GM18520 (cell line): ENCODE data around the gene LPIN1.
"Not testable (repeated sequence)": the region's sequence is repeated elsewhere in the genome, so short reads cannot be mapped to it uniquely, and the experiment has no call there.

ENCODE experiments used
- ATAC-seq: cut with Tn5 transposase; IDR thresholded peaks from one replicate; pipeline ENCODE4 v1.9.1; 2021; ENCODE audit not compliant: unreplicated experiment

LPIN1 gene

DNA sequence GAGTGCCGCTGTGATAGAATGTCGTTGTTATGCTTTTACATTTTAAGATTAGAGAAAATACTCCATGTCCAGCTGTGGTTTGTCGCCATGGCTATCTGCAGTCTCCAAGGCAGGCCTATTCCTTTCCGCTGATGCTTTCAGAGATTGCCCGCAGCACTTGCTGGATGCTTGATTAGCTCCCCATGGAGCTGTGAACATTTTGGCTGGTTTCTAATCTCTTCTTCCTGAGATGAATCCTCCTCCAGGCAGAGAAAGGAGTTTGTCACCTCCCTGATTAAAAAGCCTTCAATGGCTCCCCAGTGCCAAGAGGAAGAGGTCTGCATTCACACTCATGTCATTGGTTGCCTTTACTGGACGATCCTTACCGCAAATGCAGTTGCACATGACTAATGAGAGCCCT, 32.6 kb upstream of the LPIN1 start:
- ATAC-seq, result no peak

DNA sequence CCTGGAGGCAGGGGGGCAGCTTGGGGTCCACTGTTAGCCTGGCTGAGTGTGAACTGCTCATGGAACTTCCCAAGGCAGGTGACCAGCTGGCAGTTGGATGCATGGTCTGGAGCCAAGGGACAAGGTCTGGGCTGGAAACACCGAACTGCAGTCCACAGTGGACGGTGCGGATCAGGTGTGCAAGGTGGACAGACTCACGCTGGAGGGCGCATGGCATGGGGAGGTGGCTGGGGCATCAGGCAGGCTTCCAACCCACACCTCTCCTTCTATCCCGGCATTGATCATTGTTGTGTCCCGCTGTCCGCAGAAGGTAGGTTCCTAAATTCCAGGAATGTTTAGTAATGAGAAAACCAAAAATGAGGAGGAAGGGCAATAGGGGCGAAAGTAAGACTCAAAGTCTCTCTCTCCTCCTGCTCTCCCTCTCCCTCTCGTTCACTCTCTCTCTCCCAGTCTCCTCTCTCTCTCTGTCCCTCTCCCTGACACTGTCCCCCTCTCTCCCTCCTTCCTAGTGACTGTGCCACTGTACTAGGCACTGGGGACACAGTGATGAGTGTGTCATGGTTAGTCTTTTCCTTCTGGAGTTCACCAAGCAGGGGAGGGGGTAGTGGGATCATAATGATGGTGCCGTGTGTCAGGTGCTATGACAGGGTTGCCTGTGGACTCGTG, 30.3 kb upstream of the LPIN1 start:
- no peak for ATAC-seq

DNA sequence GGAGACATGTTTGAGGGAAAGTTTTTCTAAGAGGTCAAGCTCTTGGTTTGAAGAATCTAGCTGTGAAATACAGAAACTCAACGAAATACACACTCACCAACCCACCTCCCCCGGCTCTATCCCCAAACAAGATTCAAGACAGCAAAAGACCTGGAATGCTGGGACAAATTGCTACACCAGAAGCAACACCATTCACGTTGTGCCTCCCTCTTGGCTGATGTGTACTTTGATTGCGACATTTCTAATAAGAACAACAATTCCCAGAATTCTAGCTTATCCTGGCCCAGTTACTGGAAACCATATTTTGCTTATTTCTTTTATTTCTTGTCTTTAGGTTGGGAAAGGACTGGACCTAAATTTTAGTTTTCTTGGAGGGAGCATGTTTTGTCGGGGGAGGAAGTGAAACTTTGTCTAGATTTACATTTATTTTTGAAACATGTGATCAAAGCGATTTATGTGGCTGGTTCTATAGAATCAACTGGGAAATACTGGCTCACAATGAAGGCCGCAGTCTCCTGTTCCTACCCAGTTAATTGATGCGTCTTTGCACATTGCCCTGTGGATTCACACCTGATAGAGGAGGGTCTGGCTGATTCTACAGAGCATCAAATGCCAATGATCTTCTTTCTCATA, 29.6 kb upstream of the LPIN1 start:
- no peak for ATAC-seq

DNA sequence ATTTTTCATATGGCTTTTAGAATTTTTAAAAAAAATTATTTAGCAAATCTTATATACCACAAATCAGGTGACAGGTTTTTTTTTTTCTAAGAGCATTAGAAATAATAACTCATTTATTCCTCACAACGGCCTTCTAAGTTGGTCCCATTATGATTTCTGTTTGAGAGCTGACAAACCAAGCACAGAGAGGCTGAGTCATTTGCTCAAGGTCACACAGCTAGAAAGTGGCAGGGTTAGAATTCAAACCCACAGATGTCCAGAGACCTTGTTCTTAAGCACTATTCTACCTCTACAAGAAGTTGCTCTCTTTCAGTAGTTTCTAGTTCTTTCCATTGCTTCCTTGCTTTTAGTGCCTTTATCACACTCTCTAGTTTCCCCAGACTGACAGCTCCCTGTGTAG, 28.8 kb upstream of the LPIN1 start:
- ATAC-seq, result no peak

DNA sequence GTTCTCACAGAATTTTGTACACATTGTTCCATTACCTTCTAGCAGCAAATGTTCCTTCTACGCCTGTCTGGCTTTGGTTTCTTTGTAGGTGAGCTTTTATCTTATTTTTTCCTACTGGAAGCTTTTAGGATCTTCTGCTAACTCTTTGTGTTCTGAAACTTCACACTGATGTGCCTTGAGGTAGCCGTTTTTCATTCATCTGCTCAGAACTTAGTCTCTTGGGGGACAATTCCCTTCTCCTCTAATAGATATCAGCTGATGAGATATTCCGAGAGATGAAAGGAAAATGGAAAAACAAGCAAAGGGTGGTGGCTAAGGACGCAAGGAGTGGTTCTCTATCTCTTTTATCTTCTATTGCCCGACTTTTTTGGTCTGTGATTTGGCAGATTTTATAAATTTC, 27.8 kb upstream of the LPIN1 start:
- ATAC-seq, result no peak

DNA sequence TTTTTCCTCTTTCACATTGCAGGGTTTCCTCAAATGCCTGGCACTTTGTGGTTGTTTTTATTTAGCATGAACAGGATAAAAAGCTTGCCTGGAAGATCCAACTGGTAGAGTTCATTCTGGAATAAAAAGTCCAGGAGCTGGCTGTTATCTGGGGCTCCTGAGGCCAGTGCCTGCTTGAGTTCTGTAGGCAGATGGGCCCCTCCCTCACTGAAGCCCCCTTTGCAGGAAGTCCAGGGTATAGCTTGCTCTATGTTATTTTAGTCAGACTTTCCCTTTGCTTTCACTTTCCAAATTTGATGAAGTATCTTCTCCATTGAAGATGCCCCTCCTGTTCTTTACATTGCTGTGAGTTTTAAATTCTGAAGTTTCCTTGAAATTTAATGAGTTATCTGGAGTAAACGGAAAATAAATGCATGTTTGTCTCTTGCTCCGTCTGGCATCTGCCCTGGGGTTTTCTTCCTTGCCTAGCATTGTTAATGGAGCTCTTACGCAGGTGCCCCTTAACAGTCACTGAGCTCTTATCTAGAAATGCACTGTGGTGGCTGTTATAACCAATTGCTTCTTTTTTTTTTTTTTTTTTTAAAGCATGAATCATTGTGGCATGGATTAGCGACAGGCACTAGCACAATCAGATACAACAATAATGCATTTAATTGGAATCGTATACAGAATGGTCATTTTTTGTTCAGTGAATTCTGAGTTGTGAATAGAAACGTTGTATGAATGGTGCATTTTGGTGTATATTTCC, 27.0 kb upstream of the LPIN1 start:
- no peak for ATAC-seq

DNA sequence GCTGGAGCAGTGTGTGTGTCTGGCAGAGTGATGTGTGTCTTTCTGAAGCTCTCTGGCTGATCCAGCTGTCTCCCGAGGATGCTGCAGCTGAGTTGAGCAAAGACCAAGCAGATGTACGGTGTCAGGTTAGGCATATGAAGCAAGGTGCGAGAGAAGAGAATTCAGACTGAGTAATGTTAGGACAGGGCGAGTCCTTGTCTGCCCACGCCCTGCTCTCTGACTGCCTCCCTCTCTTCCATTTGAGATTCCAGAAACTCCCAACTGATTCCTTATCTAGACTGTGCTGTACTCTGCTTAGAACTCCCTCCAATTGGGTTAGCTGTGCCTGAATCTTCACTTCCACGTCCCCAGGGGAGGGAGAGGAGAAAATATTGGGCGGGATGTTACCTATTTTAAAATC, 25.7 kb upstream of the LPIN1 start:
- ATAC-seq, result no peak

DNA sequence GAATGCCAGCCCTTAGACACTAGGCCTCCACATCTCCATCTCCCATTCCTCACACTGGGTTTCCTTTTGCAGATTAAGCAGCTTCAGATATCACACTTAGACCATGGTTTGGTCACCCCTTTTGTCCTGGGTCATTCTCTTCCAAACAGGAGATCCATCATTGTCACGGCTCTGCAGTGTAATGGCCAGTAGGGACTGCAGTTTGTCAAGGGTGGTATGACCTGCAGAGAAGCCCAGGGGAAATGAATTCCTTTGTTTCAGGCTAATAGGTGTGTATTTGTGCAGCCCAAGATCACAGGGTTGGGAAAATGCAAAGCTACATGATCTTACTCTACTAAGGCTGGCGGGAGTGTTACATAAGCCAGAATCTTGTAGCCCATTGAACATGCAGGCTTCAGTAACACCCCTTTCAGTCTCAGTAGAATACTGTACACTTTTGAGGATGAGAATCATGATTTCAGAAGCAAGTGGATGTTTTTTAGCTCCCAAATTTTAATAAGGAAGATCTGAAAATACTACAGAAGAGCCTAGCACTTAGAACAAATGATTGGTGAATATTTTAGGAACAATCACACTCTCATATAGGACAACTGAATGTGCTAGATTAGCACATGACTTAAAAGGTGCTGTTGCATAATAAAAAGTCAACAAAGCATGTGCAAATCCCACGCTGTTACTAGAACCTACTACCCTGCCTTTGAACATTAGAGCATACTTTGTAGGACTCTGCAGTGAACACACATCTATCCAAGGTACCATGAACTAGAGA, 24.0 kb upstream of the LPIN1 start:
- no peak for ATAC-seq

DNA sequence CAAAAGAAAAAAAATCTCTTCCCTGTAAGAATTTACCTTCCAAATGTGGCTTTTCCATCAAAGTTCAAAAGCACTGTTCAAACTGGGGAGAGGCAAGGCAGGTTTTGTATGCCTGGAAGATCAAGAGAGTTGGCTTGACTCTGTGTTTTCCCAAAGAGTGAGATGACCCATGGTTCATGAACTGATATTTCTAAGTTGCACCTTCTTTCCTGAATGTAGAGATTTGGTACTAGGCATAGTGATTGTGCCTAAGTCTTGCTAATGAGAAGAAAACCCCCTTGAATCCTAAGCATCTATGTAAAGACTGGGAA, 23.4 kb upstream of the LPIN1 start:
- ATAC-seq, result no peak

DNA sequence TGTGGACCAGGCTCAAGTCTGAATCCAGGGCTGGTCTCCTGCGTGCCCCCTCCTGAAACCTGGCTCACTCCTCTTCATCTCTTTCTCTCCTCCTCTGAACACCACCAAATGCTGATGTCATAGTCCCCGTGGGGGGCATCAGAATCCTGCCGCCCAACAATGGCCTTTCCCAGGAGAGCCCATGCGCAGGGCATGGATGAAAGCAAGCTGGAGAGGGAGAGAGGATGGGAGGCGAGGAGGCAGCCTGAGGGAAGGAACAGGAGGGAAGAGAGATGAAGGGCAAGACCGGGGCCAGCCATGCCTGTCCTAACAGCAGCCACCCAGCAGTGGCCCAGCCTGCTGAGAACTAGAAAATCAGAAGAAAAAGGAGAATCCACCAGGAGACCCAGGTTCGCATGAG, 22.3 kb upstream of the LPIN1 start:
- ATAC-seq, result no peak

DNA sequence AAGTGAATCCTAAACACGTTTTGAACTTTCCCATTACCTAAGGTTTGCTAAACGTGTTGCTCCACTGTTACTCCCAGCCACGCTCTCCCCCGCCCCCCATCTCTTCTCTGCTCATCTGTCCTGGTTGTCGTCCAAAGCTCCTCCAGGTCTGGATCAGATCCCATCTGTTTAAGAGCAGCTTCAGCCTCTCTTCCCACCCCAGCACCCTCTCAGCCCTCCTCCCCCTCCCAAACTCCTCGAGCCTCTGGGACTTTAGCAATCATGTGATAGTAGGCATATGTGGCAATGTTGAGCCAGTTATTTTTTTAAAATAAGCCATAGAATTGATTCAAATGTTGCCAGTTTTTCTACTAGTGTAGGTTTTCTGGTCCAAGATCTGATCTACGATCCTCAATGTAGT, 20.0 kb upstream of the LPIN1 start:
- no peak for ATAC-seq

DNA sequence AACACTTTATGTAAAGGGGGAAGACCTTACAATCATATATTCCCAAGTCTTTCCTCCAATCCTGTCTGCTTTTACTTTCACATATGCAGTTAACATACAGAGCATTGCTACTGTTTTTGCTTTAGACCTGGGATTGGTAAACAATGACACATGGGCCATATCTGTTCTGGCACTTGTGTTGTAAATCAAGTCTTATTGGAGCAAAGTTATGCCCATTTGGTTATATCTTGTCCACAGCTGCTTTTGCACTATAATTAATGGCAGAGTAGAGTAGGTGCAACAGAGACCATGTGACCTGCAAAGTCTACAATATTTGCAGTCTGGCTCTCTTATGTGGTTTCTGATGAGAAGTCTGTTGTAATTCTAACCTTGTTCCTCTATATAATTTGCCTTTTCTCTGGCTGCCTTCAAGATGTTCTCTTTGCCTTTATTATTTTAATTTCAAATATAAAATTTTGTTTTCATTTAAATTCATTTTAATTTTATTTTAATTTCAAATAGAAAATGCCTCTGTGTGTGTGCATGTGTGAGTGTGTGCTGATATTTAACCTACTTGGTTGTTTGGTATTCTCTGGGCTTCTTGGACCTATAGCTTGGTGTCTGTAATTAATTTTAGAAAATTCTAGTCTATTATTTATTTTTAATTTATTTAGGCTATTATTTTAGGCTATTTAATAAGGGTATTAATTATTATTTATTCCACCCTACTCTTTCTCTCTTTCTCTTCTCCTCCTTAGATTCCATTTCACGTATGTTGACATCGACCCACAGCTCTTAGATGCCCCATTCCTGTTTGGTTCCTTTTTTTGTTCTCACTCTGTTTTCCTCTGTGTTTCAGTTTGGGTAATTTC, 16.8 kb upstream of the LPIN1 start:
- ATAC-seq, result no peak

DNA sequence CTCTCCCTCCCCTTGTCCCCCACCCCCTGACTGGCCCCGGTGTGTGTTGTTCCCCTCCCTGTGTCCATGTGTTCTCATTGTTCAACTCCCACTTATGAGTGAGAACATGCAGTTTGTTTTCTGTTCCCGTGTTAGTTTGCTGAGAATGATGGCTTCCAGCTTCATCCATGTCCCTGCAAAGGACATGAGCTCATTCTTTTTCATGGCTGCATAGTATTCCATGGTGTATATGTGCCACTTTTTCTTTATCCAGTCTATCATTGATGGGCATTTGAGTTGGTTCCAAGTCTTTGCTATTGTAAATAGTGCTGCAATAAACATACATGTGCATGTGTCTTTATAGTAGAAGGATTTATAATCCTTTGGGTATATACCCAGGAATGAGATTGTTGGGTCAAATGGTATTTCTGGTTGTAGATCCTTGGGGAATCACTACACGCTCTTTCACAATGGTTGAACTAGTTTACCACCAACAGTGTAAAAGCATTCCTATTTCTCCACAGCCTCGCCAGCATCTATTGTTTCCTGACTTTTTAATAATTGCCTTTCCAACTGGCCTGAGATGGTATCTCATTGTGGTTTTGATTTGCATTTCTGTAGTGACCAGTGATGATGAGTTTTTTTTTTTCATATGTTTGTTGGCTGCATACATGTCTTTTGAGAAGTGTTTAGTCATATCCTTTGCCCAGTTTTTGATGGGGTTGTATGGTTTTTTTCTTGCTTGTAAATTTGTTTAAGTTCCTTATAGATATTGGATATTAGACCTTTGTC, 15.0 kb upstream of the LPIN1 start:
- ATAC-seq, result not testable (repeated sequence)

DNA sequence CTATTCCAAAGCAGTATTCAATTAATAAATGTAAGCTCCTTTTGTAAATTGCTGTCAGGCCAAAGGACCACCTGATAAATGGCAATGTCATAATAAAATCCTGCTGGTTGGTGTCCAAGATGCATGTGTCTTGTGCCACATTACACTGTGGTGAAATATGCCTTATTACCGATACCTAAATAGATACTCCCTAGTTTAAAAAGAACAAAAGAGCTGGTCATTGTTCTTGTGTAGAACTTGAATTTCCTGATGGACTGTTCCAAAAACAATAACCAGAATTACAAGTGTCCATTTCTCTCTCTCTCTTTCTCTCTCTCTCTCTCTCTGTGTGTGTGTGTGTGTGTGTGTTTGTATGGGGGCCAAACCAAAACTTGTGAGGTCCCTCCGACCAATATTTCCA, 13.8 kb upstream of the LPIN1 start:
- ATAC-seq, result no peak

DNA sequence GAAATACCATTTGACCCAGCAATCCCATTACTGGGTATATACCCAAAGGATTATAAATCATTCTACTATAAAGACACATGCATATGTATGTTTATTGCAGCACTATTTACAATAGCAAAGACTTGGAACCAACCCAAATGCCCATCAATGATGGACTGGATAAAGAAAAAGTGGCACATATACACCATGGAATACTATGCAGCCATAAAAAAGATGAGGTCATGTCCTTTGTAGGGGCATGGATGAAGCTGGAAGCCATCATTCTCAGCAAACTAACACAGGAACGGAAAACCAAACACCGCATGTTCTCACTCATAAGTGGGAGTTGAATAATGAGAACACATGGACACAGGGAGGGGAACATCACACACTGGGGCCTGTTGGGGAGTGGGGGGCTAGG, 8.6 kb upstream of the LPIN1 start:
- ATAC-seq, result not testable (repeated sequence)

DNA sequence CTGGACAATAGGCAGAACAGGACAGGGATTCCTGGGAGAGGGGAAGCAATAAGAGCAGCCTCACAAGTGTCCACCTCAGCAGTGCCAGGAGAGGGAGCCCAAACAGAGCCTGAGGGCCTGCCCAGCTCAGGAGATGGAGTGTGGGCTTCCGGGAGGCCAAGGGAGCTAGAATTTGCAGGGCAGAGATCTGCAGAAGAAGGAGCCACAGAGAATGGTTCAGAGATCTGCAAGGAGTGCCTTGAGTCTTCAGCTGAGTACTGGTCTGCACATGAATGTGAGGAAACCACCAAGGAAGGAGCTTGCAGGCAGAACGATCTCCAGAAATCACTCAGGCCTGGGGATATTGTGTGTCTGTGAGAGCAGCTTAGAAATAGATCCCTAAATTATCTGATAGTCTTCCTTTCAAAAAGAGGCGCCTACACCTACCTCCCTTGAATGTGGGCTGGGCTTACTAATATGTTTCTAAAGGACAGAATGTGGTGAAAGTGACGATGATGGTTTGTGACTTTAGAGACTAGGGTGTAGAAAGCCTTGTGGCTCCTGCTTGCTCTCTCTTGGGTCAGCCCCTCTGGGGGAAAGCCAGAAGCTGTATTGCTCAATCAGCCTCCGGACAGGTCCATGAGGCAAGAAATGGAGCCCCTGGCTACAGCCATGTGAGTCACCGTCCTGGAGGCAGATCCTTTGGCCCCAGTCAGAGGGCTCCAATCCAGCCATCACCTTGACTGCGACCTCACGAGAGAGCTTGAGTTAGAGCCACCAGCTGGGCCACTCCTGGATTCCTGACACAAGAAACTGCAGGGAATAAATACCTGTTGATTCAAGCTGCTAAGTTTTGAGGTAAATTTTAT, 7.6 kb upstream of the LPIN1 start:
- ATAC-seq, result no peak

DNA sequence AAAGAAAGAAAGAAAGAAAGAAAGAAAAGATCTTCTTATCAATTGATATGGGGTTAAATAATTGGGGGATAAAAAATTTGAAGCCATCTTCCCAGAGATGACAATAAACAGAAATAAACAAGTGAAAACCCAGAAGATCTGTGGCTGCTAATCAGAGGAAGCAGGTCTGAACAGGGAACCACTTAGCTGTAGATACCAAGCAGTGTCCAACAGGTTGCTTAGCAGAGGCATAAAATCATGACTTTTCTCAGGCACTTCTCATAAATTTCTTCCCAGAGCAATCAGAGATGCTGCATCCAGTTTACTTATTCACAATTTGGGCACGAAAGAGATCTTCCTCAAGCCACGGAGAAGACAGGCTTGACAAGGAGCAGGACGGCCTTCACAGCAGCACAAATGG, 5.7 kb upstream of the LPIN1 start:
- ATAC-seq, result no peak

DNA sequence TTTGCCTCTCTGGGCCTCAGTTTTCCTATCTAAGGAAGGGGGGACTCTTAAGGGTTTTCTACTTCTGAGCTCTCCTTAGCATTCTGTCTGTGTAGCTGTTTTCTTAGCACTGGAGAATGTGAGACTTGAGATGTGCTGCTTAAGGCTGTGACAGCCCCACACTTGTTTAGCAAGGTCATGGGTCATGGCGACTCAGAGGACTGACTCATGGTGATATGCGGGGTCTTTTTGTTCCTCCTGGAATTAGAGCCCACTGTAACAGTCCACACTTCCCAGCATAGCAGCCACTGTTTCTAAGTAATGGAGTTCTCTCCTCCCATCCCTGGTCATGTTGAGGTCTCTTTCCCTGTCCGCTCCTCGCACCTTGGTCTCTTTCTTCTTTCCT, 4.1 kb upstream of the LPIN1 start:
- ATAC-seq, result no peak

DNA sequence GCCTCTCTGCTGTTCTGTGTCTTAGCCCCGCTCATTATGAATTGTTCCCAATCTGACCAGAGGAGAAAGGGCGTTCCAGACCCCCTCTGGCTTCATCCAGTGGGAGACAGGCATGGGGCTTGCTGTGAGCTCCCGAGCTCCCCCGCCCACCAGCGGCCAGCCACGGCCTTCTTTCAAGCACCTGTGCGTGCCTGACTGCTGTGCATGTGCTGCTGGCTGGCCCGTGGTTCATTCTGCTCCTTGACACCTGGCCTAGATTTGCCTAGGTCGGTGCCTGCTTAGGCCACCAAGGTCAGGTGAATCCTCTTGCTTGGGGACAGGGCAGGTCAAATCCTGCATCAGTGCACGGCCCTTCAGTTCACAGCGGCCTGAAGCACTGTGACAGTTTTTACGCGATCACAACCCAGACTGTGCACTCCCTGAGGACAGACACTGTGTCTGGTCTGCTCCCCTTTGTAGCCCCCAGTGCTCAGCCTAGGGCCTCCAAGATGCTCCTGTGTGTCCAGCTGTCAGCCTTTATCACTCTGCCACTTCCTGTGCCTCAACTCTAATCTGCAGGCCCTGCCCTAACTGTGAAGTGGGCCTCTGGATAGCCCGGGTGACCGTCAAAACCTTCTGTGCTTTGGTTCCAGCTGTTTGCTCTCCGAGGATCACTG, 3.6 kb upstream of the LPIN1 start:
- ATAC-seq, result no peak
